BLaER1 treated with 17β-estradiol and CSF1 and Interleukin-3, amounts not matched to agents 10 nM and 100 nM (cell line): ENCODE measurements around the gene TAOK2.
"Not testable (repeated sequence)": the region's sequence is repeated elsewhere in the genome, so short reads cannot be mapped to it uniquely, and the experiment has no call there.

Source experiments
- H3K27ac ChIP-seq, 11 experiments: shearing (Covaris generic); formaldehyde crosslinking; 2 replicates each; pipeline ENCODE4 v1.8.1; 2022
- H3K27me3 ChIP-seq, 11 experiments: shearing (Covaris generic); formaldehyde crosslinking; 2 replicates each; pipeline ENCODE4 v1.8.1; 2022
- H3K36me3 ChIP-seq, 11 experiments: shearing (Covaris generic); formaldehyde crosslinking; 2 replicates each; pipeline ENCODE4 v1.8.1; 2022
- H3K4me1 ChIP-seq, 10 experiments: shearing (Covaris generic); formaldehyde crosslinking; 2 replicates each; pipeline ENCODE4 v1.8.1; 2022
- H3K4me2 ChIP-seq, 11 experiments: shearing (Covaris generic); formaldehyde crosslinking; 2 replicates each; pipeline ENCODE4 v1.8.1; 2022
- H3K4me3 ChIP-seq, 10 experiments: shearing (Covaris generic); formaldehyde crosslinking; 2 replicates each; pipeline ENCODE4 v1.8.1; 2022
- H3K9ac ChIP-seq, 11 experiments: shearing (Covaris generic); formaldehyde crosslinking; 2 replicates each; pipeline ENCODE4 v1.8.1; 2022
- H3K9me3 ChIP-seq, 11 experiments: shearing (Covaris generic); formaldehyde crosslinking; replicated peaks in 1 of 11; 2 replicates each; pipeline ENCODE4 v1.8.1; 2022
- H4K20me1 ChIP-seq, 11 experiments: shearing (Covaris generic); formaldehyde crosslinking; 2 replicates each; pipeline ENCODE4 v1.8.1; 2022
- Cebpa-rat ChIP-seq, 11 experiments: shearing (Covaris generic); IDR thresholded peaks; 2 replicates each; pipeline ENCODE4 v1.8.1; 2022

TAOK2 gene

GRCh38 chr16:29943846-29944799 is 29.5 kb upstream of the TAOK2 start:
- Histone ChIP-seq H3K4me3 (no peak overlapping the region), H3K27ac (no peak overlapping the region), H3K9me3 (peaks cover 0 to 19% (median 6%) of the 10 kb centered on the region in 11 experiments; a peak in 9 of 22 replicates), H4K20me1 (no peaks in the 10 kb centered on the region), H3K4me2 (no peak overlapping the region), H3K9ac (no peak overlapping the region), H3K36me3 (no peaks in the 10 kb centered on the region), H3K27me3 (no peaks in the 10 kb centered on the region), H3K4me1 (0 out of 20 replicates have a peak, but pooled peaks cover 0 to 8% (median 0%) of the 10 kb centered on the region in 10 experiments)
- no peak for TF ChIP-seq Cebpa-rat (IDR thresholded peaks at IDR 0.05)

GRCh38 chr16:29947897-29948296 is 25.8 kb upstream of the TAOK2 start:
- Histone ChIP-seq H4K20me1 (no peaks in the 10 kb centered on the region), H3K9me3 (peaks cover 18 to 31% (median 21%) of the 10 kb centered on the region in 11 experiments; a peak in 20 of 22 replicates), H3K9ac (no peak overlapping the region), H3K4me3 (no peak overlapping the region), H3K4me2 (no peak overlapping the region), H3K27me3 (no peaks in the 10 kb centered on the region), H3K27ac (no peak overlapping the region), H3K36me3 (no peaks in the 10 kb centered on the region; a peak in 1 of 22 replicates), H3K4me1 (0 out of 20 replicates have a peak, but pooled peaks cover 0 to 6% (median 0%) of the 10 kb centered on the region in 10 experiments)
- no peak for TF ChIP-seq Cebpa-rat (IDR thresholded peaks at IDR 0.05)

GRCh38 chr16:29950806-29951461 is 22.7 kb upstream of the TAOK2 start:
- H3K4me3 ChIP-seq: no peak overlapping the region
- no peaks in the 10 kb centered on the region for H4K20me1 ChIP-seq
- no peak overlapping the region for H3K4me2 ChIP-seq
- H3K9ac ChIP-seq: no peak overlapping the region
- TF ChIP-seq Cebpa-rat (IDR thresholded peaks at IDR 0.05): no peak
- no peaks in the 10 kb centered on the region; a peak in 1 of 22 replicates for H3K36me3 ChIP-seq
- H3K4me1 ChIP-seq: no peaks in the 10 kb centered on the region
- H3K9me3 ChIP-seq: peaks cover 18 to 31% (median 21%) of the 10 kb centered on the region in 11 experiments; a peak in 20 of 22 replicates
- no peaks in the 10 kb centered on the region for H3K27me3 ChIP-seq
- H3K27ac ChIP-seq: no peak overlapping the region

GRCh38 chr16:29951625-29952365 is 21.9 kb upstream of the TAOK2 start:
- no peak overlapping the region for H3K9ac ChIP-seq
- H3K27me3 ChIP-seq: no peaks in the 10 kb centered on the region
- H4K20me1 ChIP-seq: no peaks in the 10 kb centered on the region
- no peak for TF ChIP-seq Cebpa-rat (IDR thresholded peaks at IDR 0.05)
- H3K27ac ChIP-seq: no peak overlapping the region
- no peaks in the 10 kb centered on the region for H3K4me1 ChIP-seq
- H3K36me3 ChIP-seq: no peaks in the 10 kb centered on the region; a peak in 1 of 22 replicates
- no peak overlapping the region for H3K4me2 ChIP-seq
- peaks cover 18 to 31% (median 21%) of the 10 kb centered on the region in 11 experiments; a peak in 20 of 22 replicates for H3K9me3 ChIP-seq
- no peak overlapping the region for H3K4me3 ChIP-seq

- no peak overlapping the region for H3K9ac ChIP-seq
- TF ChIP-seq Cebpa-rat (IDR thresholded peaks at IDR 0.05): no peak
Measured at GRCh38 chr16:29958756-29959155, 14.9 kb upstream of the TAOK2 start.

GRCh38 chr16:29959293-29959692 is 14.4 kb upstream of the TAOK2 start:
- no peaks in the 10 kb centered on the region for H3K9me3 ChIP-seq
- H3K27me3 ChIP-seq: no peaks in the 10 kb centered on the region
- no peaks in the 10 kb centered on the region for H4K20me1 ChIP-seq
- H3K9ac ChIP-seq: no peak overlapping the region
- H3K36me3 ChIP-seq: peaks cover 0 to 10% (median 0%) of the 10 kb centered on the region in 11 experiments; a peak in 3 of 22 replicates
- H3K4me1 ChIP-seq: peaks cover 14 to 22% (median 19%) of the 10 kb centered on the region in 10 experiments
- TF ChIP-seq Cebpa-rat (IDR thresholded peaks at IDR 0.05): no peak
- no peak overlapping the region for H3K4me3 ChIP-seq
- H3K27ac ChIP-seq: no peak overlapping the region
- no peak overlapping the region for H3K4me2 ChIP-seq

More at GRCh38 chr16:29958756-29959155, 14.9 kb upstream of the TAOK2 start:
- Histone ChIP-seq H4K20me1 (no peaks in the 10 kb centered on the region), H3K4me1 (peaks cover 14 to 22% (median 19%) of the 10 kb centered on the region in 10 experiments), H3K9me3 (no peaks in the 10 kb centered on the region), H3K27me3 (no peaks in the 10 kb centered on the region), H3K4me2 (no peak overlapping the region), H3K36me3 (peaks cover 0 to 5% (median 0%) of the 10 kb centered on the region in 11 experiments; a peak in 1 of 22 replicates), H3K4me3 (no peak overlapping the region), H3K27ac (no peak overlapping the region)

GRCh38 chr16:29959821-29960220 is 13.8 kb upstream of the TAOK2 start:
- not testable (repeated sequence) for H3K27ac ChIP-seq, H3K9ac ChIP-seq, H4K20me1 ChIP-seq, H3K4me3 ChIP-seq, H3K9me3 ChIP-seq, H3K4me2 ChIP-seq, H3K27me3 ChIP-seq
- peaks cover 0 to 15% (median 0%) of the 10 kb centered on the region in 11 experiments; a peak in 4 of 22 replicates for H3K36me3 ChIP-seq
- H3K4me1 ChIP-seq: peaks cover 15 to 22% (median 19%) of the 10 kb centered on the region in 10 experiments

- peak overlapping the region; percentile 77 to 100 (median 95) for H3K4me2 ChIP-seq
- H3K9me3 ChIP-seq: no peaks in the 10 kb centered on the region
- no peak for TF ChIP-seq Cebpa-rat (IDR thresholded peaks at IDR 0.05)
- peaks cover 18 to 24% (median 21%) of the 10 kb centered on the region in 10 experiments for H3K4me1 ChIP-seq
- H3K27me3 ChIP-seq: no peaks in the 10 kb centered on the region
- H4K20me1 ChIP-seq: no peaks in the 10 kb centered on the region
- H3K27ac ChIP-seq: peak overlapping the region in 9 of 11 experiments; percentile 74 to 87 (median 79); a peak in 15 of 22 replicates
- H3K4me3 ChIP-seq: peak overlapping the region; percentile 58 to 85 (median 72)
- peak overlapping the region; percentile 76 to 86 (median 82) for H3K9ac ChIP-seq
- H3K36me3 ChIP-seq: peaks cover 0 to 28% (median 3%) of the 10 kb centered on the region in 11 experiments; a peak in 7 of 22 replicates
Measured at GRCh38 chr16:29961127-29961478, 12.6 kb upstream of the TAOK2 start.
